CD14-positive monocyte (primary cell): Measurements from ENCODE around the gene NDUFB7. TPM values are rescaled to one million over a fixed set of nuclear protein-coding genes. Genes with fewer than 3 reads are reported as not detected.
A peak's percentile ranks its signal among the peaks of the same experiment; 100 is the strongest.

Experiments
- DNase-seq, 3 donors: peaks; one replicate each; pipeline ENCODE4 v3.0.0-alpha.2; 2011 to 2022
- H2AFZ ChIP-seq: 2 replicates; pipeline ENCODE4 v1.6.0; 2012; ENCODE audit warnings: mild to moderate bottlenecking, low read depth, low read length, inconsistent platforms; ENCODE audit not compliant: insufficient read depth, poor library complexity, severe bottlenecking
- H3K27ac ChIP-seq, 2 donors: 1 replicate in 1 of 2; 2 replicates in 1 of 2; pipeline ENCODE4 v1.5.1; 2012 to 2013; ENCODE audit warnings: low read length in 2 of 2, control low read depth in 1 of 2, inconsistent platforms in 1 of 2, low read depth in 1 of 2, mild to moderate bottlenecking in 1 of 2
- H3K27me3 ChIP-seq, 2 donors: one replicate each; pipeline versions ENCODE4 v1.6.0 to v1.6.1; 2011 to 2013; ENCODE audit warnings: low read length in 2 of 2; ENCODE audit not compliant: control insufficient read depth in 2 of 2, insufficient read depth in 2 of 2
- H3K36me3 ChIP-seq, 2 donors: replicated peaks in 1 of 2; 1 replicate in 1 of 2; 2 replicates in 1 of 2; pipeline versions ENCODE4 v1.5.1 to v1.6.1; 2012 to 2013; ENCODE audit warnings: low read length in 2 of 2, control low read depth in 1 of 2, inconsistent platforms in 1 of 2, mild to moderate bottlenecking in 1 of 2; ENCODE audit not compliant: insufficient read depth in 2 of 2, control insufficient read depth in 1 of 2
- H3K4me1 ChIP-seq, 2 donors: 1 replicate in 1 of 2; 2 replicates in 1 of 2; pipeline versions ENCODE4 v1.5.1 to v1.6.1; 2012 to 2013; ENCODE audit warnings: low read length in 2 of 2, control low read depth in 1 of 2, inconsistent platforms in 1 of 2, mild to moderate bottlenecking in 1 of 2, moderate library complexity in 1 of 2; ENCODE audit not compliant: insufficient read depth in 2 of 2, control insufficient read depth in 1 of 2
- H3K4me2 ChIP-seq: replicated peaks from 2 replicates; pipeline ENCODE3; 2012; ENCODE audit warnings: low read length, moderate library complexity, mild to moderate bottlenecking; ENCODE audit not compliant: poor library complexity, severe bottlenecking; ENCODE audit errors: extremely low read depth
- H3K4me3 ChIP-seq, 3 experiments: fragments of 200-600 bp in 1 of 3; sonication (generic) in 1 of 3; replicated peaks in 1 of 3; 1 replicate in 2 of 3; 2 replicates in 1 of 3; pipeline ENCODE4 v1.5.1; 2011 to 2013; ENCODE audit warnings: low read length in 3 of 3, mild to moderate bottlenecking in 3 of 3, control low read depth in 2 of 3, low read depth in 2 of 3, inconsistent platforms in 1 of 3, moderate library complexity in 1 of 3
- H3K79me2 ChIP-seq: 2 replicates; pipeline ENCODE4 v1.6.0; 2012; ENCODE audit warnings: mild to moderate bottlenecking, control low read depth, inconsistent platforms, low read length, moderate library complexity; ENCODE audit not compliant: insufficient read depth
- H3K9ac ChIP-seq: 2 replicates; pipeline ENCODE4 v1.6.0; 2017; ENCODE audit warnings: low read length, mild to moderate bottlenecking; ENCODE audit not compliant: insufficient read depth, poor library complexity, severe bottlenecking
- H3K9me3 ChIP-seq, 2 donors: replicated peaks in 1 of 2; 1 replicate in 1 of 2; 2 replicates in 1 of 2; pipeline versions ENCODE4 v1.5.1 to v1.6.1; 2012 to 2013; ENCODE audit warnings: low read length in 2 of 2, control low read depth in 1 of 2; ENCODE audit not compliant: control insufficient read depth in 1 of 2, insufficient read depth in 1 of 2
- H4K20me1 ChIP-seq: 2 replicates; pipeline ENCODE4 v1.6.0; 2012; ENCODE audit warnings: mild to moderate bottlenecking, low read length, control low read depth, moderate library complexity; ENCODE audit not compliant: insufficient read depth
- H3K27ac Mint-ChIP-seq, 7 donors: one replicate each; pipeline ENCODE4 v1.8.0; 2020; ENCODE audit warnings: mild to moderate bottlenecking in 7 of 7, mixed read lengths in 7 of 7, moderate library complexity in 6 of 7, inconsistent platforms in 2 of 7
- H3K27me3 Mint-ChIP-seq, 3 donors: one replicate each; pipeline ENCODE4 v1.8.0; 2021 to 2022; ENCODE audit warnings: low read depth in 3 of 3, mild to moderate bottlenecking in 3 of 3, mixed read lengths in 3 of 3, moderate library complexity in 3 of 3, inconsistent platforms in 1 of 3
- H3K36me3 Mint-ChIP-seq, 2 donors: one replicate each; pipeline ENCODE4 v1.8.0; 2020; ENCODE audit warnings: mixed read lengths in 2 of 2, inconsistent platforms in 1 of 2, mild to moderate bottlenecking in 1 of 2
- H3K4me1 Mint-ChIP-seq: one replicate; pipeline ENCODE4 v1.8.0; 2020; ENCODE audit warnings: mild to moderate bottlenecking, mixed read lengths
- H3K4me3 Mint-ChIP-seq, 2 donors: one replicate each; pipeline ENCODE4 v1.8.0; 2020; ENCODE audit warnings: mild to moderate bottlenecking in 2 of 2, mixed read lengths in 2 of 2, moderate library complexity in 1 of 2
- H3K9me3 Mint-ChIP-seq, 7 donors: one replicate each; pipeline ENCODE4 v1.8.0; 2020 to 2022; ENCODE audit warnings: mixed read lengths in 7 of 7, mild to moderate bottlenecking in 6 of 7, moderate library complexity in 6 of 7, inconsistent platforms in 2 of 7
- WGBS: methylation state at CpG from one replicate; pipeline ENCODE4 v1.1.5; 2013; ENCODE audit warnings: missing lambda C conversion rate; ENCODE audit not compliant: insufficient coverage; 5-methylcytosine and 5-hydroxymethylcytosine counted together
- intact Hi-C, 2 donors: fragments of 100-400 bp; cut with micrococcal nuclease; formaldehyde crosslinking; loops; one replicate each; pipeline versions ENCODE4 v1.15.0 to v1.15.1; 2023
- polyA plus RNA-seq, 3 donors: library from polyadenylated mRNA; depleted of rRNA in 1 of 3; unstranded in 2 of 3; stranded (reverse) in 1 of 3; fragments of 300-500 nt in 2 of 3; fragments of >200 nt in 1 of 3; fragmentation: Illumina TruSeq in 2 of 3; gene quantifications; 1 replicate in 2 of 3; 2 replicates in 1 of 3; pipeline ENCODE4 v1.2.3, GENCODE V29; 2012 to 2021
- TF ChIP-seq, protein P1 (sequence below): fragments of 200-600 bp; IDR thresholded peaks from one replicate; pipeline ENCODE4 v1.8.0; 2022; ENCODE audit warnings: antibody characterized with exemption, mild to moderate bottlenecking

NDUFB7 gene
- polyA plus RNA-seq, 3 donors: 137 to 313 (median 204) TPM

DNA sequence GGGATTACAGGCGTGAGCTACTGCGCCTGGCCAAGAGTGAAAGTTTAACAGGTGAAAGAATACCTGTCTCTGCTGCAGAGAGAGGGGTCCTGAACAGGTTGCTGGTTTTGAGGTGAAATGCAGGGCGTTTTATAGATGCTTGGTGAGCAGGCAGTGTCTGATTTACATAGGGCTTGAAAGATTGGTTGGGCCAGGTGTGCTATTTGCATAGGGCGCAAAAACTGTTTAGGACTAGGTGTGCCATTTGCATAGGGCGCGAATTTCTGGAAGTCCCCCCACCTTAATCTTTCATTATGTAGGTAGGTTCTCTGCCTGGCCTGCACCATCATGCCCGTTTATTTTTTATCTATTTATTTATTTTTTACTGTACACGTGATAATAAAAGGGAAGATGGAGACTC is 4.5 kb upstream of the NDUFB7 start:
- Histone ChIP-seq H3K4me1 (peaks cover 18 to 22% of the 10 kb centered on the region in 2 donors), H3K27ac (no peak overlapping the region), H3K79me2 (peaks cover 7% of the 10 kb centered on the region), H4K20me1 (no peaks in the 10 kb centered on the region), H2AFZ (no peak overlapping the region), H3K9ac (no peak overlapping the region), H3K4me3 (no peak overlapping the region), H3K27me3 (no peaks in the 10 kb centered on the region), H3K4me2 (no peak overlapping the region), H3K36me3 (no peaks in the 10 kb centered on the region), H3K9me3 (no peaks in the 10 kb centered on the region)
- H3K4me1 Mint-ChIP-seq: peaks cover 23% of the 10 kb centered on the region
- no peaks in the 10 kb centered on the region for H3K36me3 Mint-ChIP-seq
- no peaks in the 10 kb centered on the region for H3K9me3 Mint-ChIP-seq
- TF ChIP-seq, protein P1, sequence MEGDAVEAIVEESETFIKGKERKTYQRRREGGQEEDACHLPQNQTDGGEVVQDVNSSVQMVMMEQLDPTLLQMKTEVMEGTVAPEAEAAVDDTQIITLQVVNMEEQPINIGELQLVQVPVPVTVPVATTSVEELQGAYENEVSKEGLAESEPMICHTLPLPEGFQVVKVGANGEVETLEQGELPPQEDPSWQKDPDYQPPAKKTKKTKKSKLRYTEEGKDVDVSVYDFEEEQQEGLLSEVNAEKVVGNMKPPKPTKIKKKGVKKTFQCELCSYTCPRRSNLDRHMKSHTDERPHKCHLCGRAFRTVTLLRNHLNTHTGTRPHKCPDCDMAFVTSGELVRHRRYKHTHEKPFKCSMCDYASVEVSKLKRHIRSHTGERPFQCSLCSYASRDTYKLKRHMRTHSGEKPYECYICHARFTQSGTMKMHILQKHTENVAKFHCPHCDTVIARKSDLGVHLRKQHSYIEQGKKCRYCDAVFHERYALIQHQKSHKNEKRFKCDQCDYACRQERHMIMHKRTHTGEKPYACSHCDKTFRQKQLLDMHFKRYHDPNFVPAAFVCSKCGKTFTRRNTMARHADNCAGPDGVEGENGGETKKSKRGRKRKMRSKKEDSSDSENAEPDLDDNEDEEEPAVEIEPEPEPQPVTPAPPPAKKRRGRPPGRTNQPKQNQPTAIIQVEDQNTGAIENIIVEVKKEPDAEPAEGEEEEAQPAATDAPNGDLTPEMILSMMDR: no peak
- no peak overlapping the region for H3K27ac Mint-ChIP-seq
- 95% methylated on average over 2 of the region's 8 CpGs for WGBS
- intact Hi-C loops: loop anchor here (5.0 to 10.0 kb wide), 3 partner anchors 41 to 198 kb away; partner anchors contain the start of gene ADGRE2 (in 1 of the 2)
- peaks cover 0 to 2% (median 1%) of the 10 kb centered on the region in 3 donors for H3K27me3 Mint-ChIP-seq
- no peak overlapping the region for H3K4me3 Mint-ChIP-seq
- DNase-seq: no peak

DNA sequence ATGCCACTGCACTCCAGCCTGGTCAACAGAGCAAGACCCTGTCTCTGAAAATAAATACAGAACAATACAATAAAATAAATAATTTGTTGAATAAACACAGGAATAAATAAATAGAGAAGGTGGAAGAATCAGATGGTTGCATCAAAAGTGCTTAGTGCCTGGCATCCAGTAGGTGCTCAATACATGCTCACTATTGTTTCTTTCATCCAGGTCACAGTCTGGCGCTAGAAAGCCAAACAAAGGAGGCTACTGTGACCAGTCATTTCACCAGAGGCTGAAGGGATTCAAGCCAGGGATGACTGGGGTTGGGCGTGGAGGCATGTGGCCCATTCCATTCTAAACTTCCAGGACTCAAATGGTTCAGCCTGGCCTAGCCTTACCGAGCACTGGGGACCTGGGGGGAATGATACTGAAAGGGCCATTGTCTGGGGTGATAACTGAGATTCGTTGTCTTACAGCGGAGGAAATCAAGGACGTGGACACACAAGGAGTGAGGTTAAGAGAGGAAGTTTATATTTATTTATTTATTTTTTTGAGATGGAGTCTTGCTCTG is 3.6 kb upstream of the NDUFB7 start:
- Histone ChIP-seq H4K20me1 (peaks cover 6% of the 10 kb centered on the region), H3K4me3 (no peak overlapping the region), H3K36me3 (no peaks in the 10 kb centered on the region), H2AFZ (no peak overlapping the region), H3K9me3 (no peaks in the 10 kb centered on the region), H3K27ac (no peak overlapping the region), H3K27me3 (no peaks in the 10 kb centered on the region), H3K79me2 (peaks cover 15% of the 10 kb centered on the region), H3K4me1 (peaks cover 27 to 30% of the 10 kb centered on the region in 2 donors), H3K9ac (no peak overlapping the region), H3K4me2 (no peak overlapping the region)
- intact Hi-C loops: loop anchor here (2.0 to 10.0 kb wide), 5 partner anchors 39 to 199 kb away; partner anchors contain the start of gene ADGRE2 (in 1 of the 2)
- Mint-ChIP-seq H3K4me1 (peaks cover 30% of the 10 kb centered on the region), H3K36me3 (no peaks in the 10 kb centered on the region), H3K9me3 (no peaks in the 10 kb centered on the region), H3K27me3 (peaks cover 0 to 2% (median 1%) of the 10 kb centered on the region in 3 donors), H3K27ac (peak overlapping the region in 3 of 7 donors; percentile 5 to 85 (median 77)), H3K4me3 (no peak overlapping the region)
- TF ChIP-seq, protein P1: no peak
- DNase-seq: no peak
- WGBS: 92% methylated on average over 4 of the region's 6 CpGs
